ENCODE results near the gene PHC1.

PHC1 gene

DNA sequence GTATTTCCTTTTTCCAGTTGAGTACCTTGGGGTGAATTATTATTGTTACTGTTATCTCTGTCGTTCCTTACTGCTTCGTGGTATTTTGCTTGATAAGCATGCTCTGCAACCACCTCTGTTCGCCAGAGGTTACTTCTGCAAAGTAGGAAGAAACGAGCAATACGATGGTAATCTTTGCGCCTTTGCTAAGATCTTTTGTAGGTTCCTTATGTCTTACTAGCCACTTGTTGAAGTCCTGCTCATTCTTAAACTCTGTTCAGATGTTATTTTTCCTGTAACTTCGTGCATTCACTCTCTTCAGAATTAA lies 35.9 kb downstream of the PHC1 start:
- no peak for DNase-seq (ENCODE audit: low spot score)

DNA sequence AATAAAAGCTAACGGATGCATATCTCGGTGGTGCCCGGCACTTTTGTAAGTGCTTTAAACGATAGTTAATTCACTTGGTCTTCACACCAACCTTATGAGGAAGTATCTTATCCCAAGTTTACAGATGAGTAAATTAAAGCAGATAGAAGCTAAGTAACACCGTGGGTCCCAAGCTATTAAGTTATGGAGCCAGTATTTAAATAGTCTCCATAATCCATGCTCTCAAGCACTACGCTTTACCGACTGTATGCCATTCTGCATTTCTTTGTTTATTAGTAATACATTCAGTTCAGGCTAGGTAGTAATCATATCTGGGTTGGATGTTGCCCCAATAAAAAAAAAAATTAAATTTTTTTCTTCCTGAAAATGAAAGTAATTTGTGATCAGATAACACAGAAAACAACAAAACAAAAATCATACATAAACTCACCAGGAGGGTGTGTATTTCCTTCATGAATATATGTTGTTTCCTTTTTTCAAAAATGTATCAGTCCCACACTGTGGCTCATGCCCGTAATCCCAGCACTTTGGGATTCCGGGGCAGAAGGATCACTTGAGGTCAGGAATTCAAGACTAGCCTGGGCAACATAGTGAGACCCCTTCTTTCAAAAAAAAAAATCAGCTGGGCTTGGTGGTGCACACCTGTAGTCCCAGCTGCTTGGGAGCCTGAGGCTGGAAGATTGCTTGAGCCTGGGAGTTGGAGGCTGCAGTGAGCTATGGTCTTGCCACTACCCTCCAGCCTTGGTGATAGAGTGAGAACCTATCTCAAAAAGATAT lies 36.6 kb downstream of the PHC1 start:
- DNase-seq (ENCODE audit: low spot score) = no peak

- DNase-seq (ENCODE audit: low spot score) = no peak
These were observed 37.4 kb downstream of the PHC1 start for GRCh38 chr12:8951744-8952143.

DNA sequence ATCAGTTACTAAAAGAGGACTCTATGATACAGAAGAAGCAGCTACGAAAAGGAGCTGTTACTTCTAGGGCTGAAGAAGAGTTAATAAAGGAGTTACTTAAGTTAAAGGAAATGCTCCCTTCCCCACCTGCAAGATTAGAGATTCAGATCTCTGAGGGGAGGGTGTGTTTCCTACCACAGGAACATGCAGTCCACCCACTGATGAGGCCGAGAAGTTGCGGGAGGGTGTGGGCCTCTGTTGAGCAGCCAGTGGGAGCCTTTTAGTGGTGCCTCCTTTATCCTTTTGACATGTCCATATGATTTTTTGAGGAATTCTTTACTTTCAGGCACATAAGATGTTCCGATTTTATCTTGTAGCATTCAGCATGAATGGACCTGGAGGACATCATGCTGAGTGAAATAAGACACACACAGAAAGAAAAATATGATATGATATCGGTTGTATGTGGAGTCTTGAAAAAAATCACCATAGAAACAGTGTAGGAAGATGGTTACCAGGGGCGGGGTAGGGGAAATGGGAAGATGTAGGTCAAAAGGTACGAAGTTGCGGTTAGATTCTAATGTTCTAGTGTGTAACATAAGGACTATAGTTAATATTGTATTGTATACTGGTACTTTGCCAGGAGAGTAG lies 39.6 kb downstream of the PHC1 start:
- DNase-seq (ENCODE audit: low spot score) = no peak

DNA sequence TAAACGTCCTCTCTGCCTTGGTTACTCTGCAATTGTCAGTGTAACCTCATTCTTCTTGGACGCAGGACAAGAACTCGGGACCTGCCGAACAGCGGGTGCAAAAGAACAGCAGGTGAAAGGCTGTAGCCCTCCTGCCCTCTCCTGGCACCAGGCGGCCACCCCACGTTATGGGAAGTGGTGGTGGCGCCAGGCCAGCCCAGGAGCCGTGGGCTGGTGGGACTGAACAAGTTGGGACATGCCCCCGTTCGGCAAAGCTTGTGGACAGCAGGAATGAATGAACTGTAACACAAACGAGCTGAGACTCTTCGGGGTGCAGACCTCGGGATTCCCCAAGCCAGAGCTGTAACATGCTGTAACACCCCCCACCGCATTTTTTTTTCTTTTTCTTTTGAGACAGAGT lies 41.8 kb downstream of the PHC1 start:
- no peak for DNase-seq (ENCODE audit: low spot score)

- no peak for DNase-seq (ENCODE audit: low spot score)
These were observed 42.5 kb downstream of the PHC1 start for GRCh38 chr12:8956772-8957171.

DNA sequence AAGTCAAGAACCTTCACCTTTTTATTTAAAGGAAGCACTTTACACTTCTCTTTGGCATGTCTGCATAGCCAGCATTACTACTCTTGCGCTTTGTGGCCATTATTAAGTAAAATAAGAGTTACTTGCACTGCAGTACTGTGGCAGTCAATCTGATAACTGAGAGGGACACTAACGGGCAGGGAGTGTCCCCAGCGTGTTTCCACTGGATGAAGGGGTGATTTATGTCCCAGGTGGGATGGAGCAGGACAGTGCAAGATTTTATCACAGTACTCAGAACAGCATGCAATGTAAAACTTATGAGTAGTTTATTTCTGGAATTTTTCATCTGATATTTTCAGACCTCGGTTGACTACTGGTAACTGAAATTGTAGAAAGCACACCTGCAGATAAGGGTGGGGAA lies 43.3 kb downstream of the PHC1 start:
- no peak for DNase-seq (ENCODE audit: low spot score)

- DNase-seq (ENCODE audit: low spot score) = no peak
These were observed 43.8 kb downstream of the PHC1 start for GRCh38 chr12:8958066-8958465.

DNA sequence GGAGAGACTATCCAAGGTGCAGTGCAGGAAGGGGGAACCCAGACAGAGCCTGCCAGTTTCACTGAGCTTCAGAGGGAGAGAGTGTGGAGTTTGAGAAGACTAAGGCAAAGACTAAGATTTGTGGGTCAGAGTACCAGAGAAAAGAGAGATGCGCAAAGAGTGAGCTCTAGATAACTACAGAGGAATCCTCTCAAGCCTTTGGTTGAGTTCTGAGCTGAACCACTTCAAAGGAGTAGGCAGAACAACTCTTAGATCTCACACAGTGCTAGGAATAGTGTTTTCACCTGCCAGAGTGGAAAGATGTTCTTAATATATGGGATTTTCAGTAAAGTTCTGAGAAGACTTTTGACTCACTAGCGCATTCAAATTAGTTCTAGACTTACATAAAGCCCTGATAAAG lies 45.9 kb downstream of the PHC1 start:
- DNase-seq (ENCODE audit: low spot score) = no peak

- DNase-seq (ENCODE audit: low spot score) = no peak
These were observed 54.5 kb downstream of the PHC1 start for GRCh38 chr12:8968761-8969160.

DNA sequence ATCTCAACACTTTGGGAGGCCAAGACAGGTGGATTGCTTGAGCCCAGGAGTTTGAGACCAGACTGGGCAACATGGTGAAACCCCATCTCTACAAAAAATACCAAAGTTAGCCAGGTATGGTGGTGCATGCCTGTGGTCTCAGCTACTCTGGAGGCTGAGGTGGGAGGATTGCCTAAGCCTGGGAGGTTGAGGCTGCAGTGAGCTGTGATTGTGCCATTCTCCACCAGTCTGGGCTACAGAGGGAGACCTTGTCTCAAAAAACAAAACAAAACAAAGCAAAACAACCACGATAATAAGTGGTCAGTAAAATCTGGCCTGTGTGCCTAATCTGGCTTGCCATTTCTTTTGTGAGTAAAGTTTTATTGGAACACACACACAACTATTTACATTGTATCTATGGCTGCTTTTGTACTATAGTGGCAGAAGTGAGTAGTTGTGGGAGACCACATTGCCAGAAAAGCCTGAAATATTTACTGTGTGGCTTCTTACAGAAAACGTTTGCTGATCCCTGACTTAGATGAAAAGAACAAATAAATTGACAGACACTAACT lies 55.6 kb downstream of the PHC1 start:
- peak; percentile 77 for DNase-seq (ENCODE audit: low spot score)

- DNase-seq (ENCODE audit: low spot score) = no peak
These were observed 56.1 kb downstream of the PHC1 start for GRCh38 chr12:8970432-8970831.

- no peak for DNase-seq (ENCODE audit: low spot score)
These were observed 65.8 kb downstream of the PHC1 start for GRCh38 chr12:8980137-8980536.

DNA sequence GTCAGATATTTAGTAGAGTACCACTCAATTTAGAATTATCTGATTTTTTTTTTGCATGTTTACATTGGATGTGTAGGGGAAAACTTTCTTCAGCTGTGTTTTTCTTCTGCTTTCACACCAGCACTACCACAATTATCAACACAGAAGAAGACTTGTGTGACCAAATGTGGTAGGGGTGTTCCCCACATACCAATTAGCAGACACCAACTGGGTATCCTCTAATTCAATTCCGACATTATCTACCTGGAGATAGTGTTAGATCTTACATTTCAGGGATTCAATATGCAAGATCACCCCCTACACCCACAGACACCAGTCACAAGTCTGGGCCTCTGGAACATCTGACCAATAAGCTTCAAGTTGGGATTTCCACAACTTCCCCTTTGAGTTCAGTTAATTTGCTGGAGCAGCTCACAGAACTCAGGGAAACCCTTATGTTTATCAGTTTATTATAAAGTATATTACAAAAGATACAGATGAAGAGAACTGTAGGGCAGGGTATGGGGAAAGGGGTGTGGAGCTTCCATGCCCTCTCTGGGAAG lies 71.0 kb downstream of the PHC1 start:
- DNase-seq (ENCODE audit: low spot score) = no peak

DNA sequence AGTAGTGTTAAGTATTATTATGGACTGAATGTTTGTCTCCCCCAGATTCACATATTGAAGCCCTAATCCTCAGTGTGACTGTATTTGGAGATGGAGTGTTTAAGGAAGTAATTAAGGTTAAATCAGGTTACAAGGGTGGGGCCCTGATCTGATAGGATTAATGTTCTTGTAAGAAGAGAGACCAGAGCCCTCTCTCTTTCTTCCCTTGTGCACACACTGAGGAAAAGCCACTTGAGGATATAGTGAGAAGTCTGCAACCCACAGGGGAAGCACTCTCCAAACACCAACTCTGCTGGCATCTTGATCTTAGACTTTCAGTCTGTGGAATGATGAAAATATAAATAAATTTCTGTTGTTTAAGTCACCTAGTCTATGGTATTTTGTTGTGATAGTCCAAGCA lies 72.9 kb downstream of the PHC1 start:
- DNase-seq (ENCODE audit: low spot score) = no peak

DNA sequence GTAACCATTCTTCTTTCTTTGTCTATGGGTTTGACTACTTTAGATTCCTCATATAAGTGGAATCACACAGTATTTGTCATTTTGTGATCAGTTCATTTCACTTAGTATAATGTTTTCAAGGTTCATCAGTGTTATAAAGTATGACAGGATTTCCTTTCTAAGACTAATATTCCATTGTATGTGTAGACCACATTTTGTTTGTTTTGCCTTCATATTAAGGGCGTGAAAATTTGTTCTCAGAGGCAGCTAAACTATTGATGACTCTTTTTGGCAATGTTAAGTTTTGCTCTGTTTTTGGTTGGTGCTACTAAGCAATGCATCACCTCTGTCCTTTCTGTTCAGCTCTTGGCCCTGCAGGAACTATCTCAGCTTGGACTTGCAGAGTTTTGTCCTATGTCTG lies 73.4 kb downstream of the PHC1 start:
- no peak for DNase-seq (ENCODE audit: low spot score)

DNA sequence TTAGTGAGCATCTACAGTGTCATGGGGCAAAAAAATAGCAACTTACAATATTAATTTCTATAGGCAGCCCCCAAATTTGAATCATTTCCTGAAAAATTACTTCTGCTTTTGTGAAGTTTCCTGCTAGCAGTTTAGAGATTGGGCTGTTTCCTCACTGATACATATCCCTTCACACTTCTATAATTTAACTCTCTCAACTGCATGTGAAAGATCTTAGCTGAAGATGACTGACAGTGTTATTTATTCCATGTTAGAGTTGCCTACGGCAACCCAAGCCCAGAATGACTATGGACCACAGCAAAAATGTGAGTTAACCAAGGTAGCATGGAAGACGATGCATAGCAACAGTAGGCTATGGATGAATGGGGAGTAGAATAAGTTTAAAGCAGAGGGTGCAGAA lies 75.1 kb downstream of the PHC1 start, which contains the start of gene KLRG1:
Gene KLRG1 (plus strand): TSS at position 134 of the 400 bp plus-strand sequence. CDS start 90 bp downstream, at position 224.
- DNase-seq (ENCODE audit: low spot score) = no peak
